GM18873 (cell line): ENCODE measurements around the gene ATG2B.
"Not testable (repeated sequence)": the region's sequence is repeated elsewhere in the genome, so short reads cannot be mapped to it uniquely, and the experiment has no call there.

ENCODE experiments used
- ATAC-seq: cut with Tn5 transposase; IDR thresholded peaks from one replicate; pipeline ENCODE4 v1.9.1; 2021; ENCODE audit warnings: mild to moderate bottlenecking, moderate library complexity, moderate number of reproducible peaks; ENCODE audit not compliant: unreplicated experiment, low FRiP score

ATG2B gene

GRCh38 chr14:96255501-96256366 is 107.4 kb downstream of the ATG2B start, which contains the start of gene BDKRB1:
Gene BDKRB1 (plus strand): TSS chr14:96256210. CDS start chr14:96263683, 7,473 bp downstream.
- ATAC-seq: no peak

DNA sequence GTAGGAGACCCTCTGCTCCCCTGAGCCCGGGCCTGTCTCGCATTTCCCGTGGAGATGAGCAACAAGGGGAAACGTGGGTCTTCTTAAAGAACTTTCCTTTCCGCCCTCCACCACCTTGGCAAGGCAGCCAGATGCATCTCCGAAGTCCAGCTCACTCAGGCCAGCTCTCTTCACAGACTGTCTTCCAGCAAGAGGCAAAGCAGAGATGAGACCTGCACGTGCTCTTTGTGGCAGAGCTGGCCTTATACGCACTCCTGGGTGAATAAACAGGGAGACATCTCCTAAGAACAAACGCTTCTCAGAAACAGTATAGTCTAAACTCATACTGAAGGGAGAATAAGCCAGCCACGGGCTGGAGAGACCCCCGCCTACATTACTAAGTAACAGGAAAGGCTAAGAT is 108.5 kb downstream of the ATG2B start:
- no peak for ATAC-seq

DNA sequence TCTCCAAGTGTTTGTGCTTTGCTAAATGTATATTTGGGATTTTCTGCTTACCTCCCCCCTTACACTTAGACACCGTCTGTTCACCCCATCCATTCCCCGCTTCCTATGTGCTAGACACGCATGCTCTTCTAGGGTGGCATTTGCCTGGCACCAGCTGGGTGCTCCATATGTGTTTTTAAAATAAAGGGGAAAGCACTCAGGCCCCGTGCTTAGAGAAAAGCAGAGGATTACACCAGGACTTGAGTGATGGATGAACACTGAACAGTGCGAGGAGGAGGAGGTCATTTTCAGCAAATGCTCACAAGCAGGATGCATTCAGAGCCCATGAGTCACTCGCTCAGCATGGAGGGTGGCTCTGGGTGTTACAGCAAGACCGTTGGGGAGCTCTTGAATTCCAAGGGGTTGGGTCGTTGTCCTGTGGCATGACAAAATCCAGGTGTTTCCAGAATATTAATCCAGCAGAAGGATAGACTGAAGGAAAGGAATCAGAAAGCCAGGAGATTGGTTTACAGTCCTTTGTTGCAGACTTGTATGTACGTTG is 110.1 kb downstream of the ATG2B start:
- no peak for ATAC-seq

GRCh38 chr14:96252323-96252998 is 110.7 kb downstream of the ATG2B start:
- ATAC-seq: no peak

- ATAC-seq: no peak
These were observed 111.4 kb downstream of the ATG2B start for GRCh38 chr14:96251656-96252155.

GRCh38 chr14:96250485-96250884 is 112.7 kb downstream of the ATG2B start:
- no peak for ATAC-seq

GRCh38 chr14:96249029-96249428 is 114.1 kb downstream of the ATG2B start:
- ATAC-seq: no peak

GRCh38 chr14:96247031-96247430 is 116.1 kb downstream of the ATG2B start:
- no peak for ATAC-seq

DNA sequence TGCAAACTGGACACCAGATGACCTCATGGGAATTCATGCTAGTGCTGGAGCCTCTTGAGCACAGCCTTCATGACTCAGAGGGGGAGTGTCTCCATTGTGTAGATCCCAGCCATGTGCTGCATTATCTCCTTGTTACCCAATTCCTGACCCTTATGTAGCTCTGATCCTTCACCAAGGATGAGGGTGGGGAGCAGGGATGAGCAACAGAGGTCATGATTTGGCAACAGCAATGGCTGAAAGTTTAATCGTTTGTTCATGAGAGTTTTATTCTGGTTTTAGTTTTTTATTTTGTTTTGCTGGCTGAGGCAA is 116.6 kb downstream of the ATG2B start:
- no peak for ATAC-seq

- ATAC-seq: no peak
These were observed 117.2 kb downstream of the ATG2B start for GRCh38 chr14:96245710-96246538.

DNA sequence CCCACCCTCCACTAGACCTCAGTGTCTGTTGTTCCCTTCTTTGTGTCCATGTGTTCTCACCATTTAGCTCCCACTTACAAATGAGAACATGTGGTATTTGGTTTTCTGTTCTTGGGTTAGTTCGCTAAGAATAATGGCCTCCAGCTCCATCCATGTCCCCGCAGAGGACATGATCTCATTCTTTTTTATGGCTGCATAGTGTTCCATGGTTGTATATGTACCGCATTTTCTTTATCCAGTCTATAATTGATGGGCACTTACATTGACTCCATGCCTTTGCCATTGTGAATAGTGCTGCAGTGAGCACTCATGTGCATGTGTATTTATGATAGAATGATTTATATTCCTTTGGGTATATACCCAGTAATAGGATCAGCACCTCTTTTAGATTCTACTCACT is 118.1 kb downstream of the ATG2B start:
- ATAC-seq: not testable (repeated sequence)

DNA sequence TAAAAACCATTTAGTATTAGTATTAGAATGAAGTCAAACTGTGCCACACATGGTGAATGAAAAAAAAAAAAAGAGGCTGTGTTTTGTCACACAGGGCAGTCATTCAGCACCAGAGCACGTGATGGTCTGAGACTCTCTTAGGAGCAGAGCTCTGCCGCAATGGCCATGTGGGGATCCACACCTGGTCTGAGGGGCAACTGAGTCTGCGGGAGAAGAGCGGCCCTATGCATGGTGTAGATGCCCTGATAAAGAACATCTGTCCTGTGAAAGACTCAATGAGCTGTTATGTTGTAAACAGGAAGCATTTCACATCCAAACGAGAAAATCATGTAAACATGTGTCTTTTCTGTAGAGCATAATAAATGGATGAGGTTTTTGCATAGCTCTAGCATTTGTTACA is 119.4 kb downstream of the ATG2B start:
- no peak for ATAC-seq

- ATAC-seq: no peak
These were observed 121.0 kb downstream of the ATG2B start for GRCh38 chr14:96242126-96242525.

DNA sequence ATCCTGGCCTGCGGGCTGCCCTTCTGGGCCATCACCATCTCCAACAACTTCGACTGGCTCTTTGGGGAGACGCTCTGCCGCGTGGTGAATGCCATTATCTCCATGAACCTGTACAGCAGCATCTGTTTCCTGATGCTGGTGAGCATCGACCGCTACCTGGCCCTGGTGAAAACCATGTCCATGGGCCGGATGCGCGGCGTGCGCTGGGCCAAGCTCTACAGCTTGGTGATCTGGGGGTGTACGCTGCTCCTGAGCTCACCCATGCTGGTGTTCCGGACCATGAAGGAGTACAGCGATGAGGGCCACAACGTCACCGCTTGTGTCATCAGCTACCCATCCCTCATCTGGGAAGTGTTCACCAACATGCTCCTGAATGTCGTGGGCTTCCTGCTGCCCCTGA is 122.5 kb downstream of the ATG2B start:
- no peak for ATAC-seq

- no peak for ATAC-seq
These were observed 123.4 kb downstream of the ATG2B start for GRCh38 chr14:96239711-96240141.

- ATAC-seq: no peak
These were observed 124.4 kb downstream of the ATG2B start for GRCh38 chr14:96238676-96239265.

DNA sequence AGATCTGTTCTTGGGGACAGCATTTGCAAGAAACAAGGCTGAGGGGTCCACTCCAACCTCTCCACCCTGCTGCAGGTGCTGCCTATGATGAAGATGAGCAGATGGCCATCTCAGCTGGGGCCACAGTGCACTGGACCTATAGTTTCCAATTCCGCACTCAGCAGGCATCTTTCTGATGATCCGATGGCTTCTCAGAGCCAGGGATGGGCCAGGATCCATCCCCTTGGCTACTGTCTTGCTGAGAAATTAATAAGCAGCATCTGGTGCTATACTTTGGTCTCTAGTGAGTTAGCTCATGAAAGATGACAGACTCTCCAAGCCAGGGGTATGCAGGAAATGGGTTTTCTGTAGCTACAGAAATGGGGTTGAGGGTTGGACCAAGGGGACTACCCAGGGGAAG is 125.5 kb downstream of the ATG2B start:
- no peak for ATAC-seq

GRCh38 chr14:96235426-96235825 is 127.7 kb downstream of the ATG2B start:
- ATAC-seq: no peak

DNA sequence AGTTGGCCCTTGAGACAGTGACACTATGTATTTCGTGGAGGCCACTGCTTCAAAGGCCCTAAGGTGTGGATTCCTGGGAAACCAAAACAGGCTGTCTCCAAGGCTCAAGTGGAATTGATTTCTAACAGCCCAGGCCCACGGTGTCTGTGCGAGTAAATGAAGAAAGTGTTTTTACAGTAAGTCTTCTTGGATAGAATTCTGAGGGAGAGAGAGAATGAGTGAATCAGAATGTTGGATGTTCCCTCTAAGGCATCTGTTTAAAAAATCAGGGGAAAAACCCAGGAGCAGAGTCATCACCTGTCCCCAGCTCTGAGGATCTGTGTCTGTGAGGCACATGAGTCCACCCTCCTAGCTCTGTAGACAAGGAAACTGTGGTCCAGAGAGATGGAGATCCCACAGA is 129.5 kb downstream of the ATG2B start:
- no peak for ATAC-seq

DNA sequence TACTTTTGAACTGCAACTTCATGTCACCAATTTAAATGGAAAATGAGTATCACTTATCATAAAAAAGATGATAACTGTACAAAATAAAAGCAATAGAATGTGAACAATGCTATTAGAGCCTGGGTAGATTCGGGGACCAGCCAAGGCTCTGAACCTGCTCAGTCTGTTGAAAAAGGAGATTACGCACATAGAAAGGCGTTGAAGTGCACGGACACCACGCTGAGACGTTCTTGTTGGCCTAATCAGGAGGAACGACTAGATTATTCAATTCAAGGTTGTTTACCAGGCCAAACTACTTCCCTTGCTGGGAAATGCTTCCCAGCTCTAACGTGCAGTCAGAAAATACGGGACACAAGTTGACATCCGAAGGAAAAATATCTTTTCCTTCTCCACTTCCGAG is 130.6 kb downstream of the ATG2B start:
- no peak for ATAC-seq
